GM13977 (cell line): Measurements from ENCODE around the gene MYLIP.

Source experiments
- DNase-seq: peaks from one replicate; pipeline ENCODE4 v3.0.0; 2012; ENCODE audit warnings: low spot score
- in situ Hi-C: fragments of 300-500 bp; cut with MboI; formaldehyde crosslinking; loops from one replicate; pipeline ENCODE4 v1.12.0; 2022; ENCODE audit warnings: low sequenced_read_pairs, low pct_unique_long_range_greater_than_20kb, mixed read lengths, inconsistent platforms; ENCODE audit not compliant: unreplicated experiment
- TF ChIP-seq, protein P1 (sequence below): IDR thresholded peaks from 2 replicates; pipeline ENCODE4 v1.5.1; 2012; ENCODE audit warnings: mild to moderate bottlenecking, control low read depth; ENCODE audit not compliant: insufficient read depth; ENCODE audit errors: extremely low read depth, missing control alignments

The MYLIP gene

DNA sequence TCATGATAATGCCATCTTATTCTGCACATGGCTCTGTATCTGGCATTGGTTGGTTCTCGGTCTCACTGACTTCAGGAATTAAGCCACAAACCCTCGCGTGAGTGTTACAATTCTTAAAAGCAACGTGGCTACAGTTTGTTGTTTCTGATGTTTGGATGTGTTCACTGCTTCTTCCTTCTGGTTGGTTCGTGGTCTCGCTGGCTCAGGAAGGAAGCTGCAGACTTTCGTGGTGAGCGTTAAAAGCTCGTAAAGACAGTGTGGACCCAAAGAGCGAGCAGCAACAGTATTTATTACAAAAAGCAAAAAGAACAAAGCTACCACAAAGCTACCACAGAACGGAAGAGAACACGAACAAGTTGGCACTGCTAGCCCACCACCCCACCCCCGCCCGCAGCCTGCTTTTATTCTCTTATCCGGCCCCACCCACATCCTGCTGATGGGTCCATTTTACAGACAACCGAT, 51.1 kb downstream of the MYLIP start:
- TF ChIP-seq, protein P1, sequence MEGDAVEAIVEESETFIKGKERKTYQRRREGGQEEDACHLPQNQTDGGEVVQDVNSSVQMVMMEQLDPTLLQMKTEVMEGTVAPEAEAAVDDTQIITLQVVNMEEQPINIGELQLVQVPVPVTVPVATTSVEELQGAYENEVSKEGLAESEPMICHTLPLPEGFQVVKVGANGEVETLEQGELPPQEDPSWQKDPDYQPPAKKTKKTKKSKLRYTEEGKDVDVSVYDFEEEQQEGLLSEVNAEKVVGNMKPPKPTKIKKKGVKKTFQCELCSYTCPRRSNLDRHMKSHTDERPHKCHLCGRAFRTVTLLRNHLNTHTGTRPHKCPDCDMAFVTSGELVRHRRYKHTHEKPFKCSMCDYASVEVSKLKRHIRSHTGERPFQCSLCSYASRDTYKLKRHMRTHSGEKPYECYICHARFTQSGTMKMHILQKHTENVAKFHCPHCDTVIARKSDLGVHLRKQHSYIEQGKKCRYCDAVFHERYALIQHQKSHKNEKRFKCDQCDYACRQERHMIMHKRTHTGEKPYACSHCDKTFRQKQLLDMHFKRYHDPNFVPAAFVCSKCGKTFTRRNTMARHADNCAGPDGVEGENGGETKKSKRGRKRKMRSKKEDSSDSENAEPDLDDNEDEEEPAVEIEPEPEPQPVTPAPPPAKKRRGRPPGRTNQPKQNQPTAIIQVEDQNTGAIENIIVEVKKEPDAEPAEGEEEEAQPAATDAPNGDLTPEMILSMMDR, result no peak
- DNase-seq, result no peak
- in situ Hi-C loops, result loop anchor here (10.0 kb wide), 1 partner anchor 495 kb away; no protein-coding TSS in a partner anchor

DNA sequence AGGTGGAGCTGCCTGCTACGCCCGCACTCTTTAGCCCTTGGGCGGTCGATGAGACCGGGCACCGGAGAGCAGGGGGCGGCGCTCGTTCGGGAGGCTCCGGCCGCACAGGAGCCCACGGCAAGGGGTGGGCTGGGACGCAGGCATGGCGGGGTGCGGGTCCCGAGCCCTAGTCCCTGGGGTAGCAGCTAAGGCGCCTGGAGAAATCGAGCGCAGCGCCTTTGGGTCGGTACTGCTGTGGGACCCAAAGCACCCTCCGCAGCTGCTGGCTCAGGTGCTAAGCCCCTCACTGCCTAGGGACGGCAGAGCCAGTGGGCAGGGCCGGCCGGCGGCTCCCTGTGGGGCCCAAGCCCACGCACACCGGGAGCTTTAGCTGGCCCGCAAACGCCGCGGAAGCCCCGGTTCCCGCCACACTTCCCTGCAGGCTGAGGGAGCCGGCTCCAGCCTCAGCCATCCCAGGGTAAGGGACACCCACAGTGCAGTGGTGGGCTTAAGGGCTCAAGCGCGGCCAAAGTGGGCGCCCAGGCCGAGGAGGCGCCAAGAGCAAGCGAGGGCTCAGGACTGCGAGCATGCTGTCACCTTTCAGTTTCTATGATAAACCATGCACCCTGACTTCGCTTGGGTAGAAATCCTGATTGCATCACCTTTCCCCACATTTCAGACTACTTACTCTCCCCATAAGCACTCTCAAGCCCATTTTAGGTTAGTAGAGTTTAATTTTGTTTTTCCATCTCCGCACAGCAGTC, 52.0 kb downstream of the MYLIP start:
- in situ Hi-C loops, result no loop called here
- TF ChIP-seq, protein P1, result no peak
- no peak for DNase-seq

DNA sequence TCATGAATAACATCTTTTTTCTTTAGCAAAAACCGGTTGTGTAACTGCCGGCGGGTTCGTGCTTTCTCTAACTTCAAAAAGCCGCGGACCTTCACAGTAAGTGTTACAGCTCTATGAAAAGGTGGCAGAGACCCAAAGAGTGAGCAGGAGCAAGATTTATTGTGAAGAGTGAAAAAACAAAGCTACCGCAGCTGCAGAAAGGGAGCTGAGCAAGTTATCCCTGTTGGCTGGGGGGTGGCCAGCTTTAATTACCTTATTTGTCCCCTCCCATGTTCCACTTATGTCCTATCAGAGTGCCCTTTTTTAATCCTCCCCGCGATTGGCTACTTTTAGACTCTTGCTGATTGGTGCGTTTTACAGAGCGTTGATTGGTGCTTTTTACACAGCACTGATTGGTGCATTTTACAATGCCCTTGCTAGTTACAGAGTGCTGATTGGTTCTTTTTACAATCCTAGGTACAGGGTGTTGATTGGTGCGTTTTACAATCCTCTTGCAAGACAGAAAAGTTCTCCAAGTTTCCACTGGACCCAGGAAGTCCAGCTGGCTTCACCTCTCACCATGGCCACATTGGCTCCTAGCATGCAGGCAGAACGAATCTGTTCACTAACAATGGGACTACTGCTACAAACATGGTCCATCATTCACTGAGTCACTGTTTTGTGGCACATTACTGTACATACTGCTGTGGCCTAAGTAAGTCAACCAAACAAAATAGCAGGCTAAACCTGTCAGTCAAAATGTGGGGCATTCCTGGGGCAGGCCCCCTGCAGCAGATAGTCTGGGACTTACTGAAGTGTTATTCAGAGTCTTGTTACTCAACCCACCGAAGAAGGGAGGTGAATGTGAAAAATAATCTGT, 52.8 kb downstream of the MYLIP start:
- TF ChIP-seq, protein P1, result no peak
- DNase-seq, result no peak
- in situ Hi-C loops, result no loop called here

- DNase-seq, result peak; percentile 62
- in situ Hi-C loops, result no loop called here
- TF ChIP-seq, protein P1, result peak; percentile 60
Measured at GRCh38 chr6:16183187-16183664, 54.3 kb downstream of the MYLIP start.

DNA sequence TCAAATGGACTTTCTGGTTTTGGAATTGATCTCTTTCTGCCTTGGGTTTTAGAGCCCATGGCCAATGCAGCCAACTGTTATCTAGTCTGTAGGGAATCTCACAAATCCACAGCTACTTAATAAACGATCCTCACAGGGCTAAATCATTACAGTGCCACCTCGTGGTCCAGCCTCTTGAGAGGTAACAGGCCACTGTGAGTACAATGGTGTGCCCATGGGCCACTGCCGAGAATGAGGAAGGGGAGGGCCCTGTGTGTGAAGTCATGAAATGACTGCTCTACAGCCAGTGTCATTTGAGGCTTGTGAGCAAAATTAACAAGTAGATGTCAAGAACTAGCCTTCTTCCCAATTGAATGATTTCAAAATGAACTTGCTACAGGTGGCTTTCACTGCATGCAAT, 55.2 kb downstream of the MYLIP start:
- in situ Hi-C loops, result no loop called here
- peak; percentile 70 for DNase-seq
- TF ChIP-seq, protein P1, result peak; percentile 40

- in situ Hi-C loops, result no loop called here
- no peak for DNase-seq
- TF ChIP-seq, protein P1, result no peak
Measured at GRCh38 chr6:16184551-16184950, 55.7 kb downstream of the MYLIP start.
